Skeletal muscle tissue (tissue), 4 donors: ENCODE data around the gene PRR35. TPM values are rescaled to one million over a fixed set of nuclear protein-coding genes. Genes with fewer than 3 reads are reported as not detected.
"Not testable (repeated sequence)": the region's sequence is repeated elsewhere in the genome, so short reads cannot be mapped to it uniquely, and the experiment has no call there.

ENCODE experiments used
- H3K27ac ChIP-seq: one replicate; pipeline ENCODE4 v1.7.0; 2013; ENCODE audit warnings: mild to moderate bottlenecking, low read depth, low read length, inconsistent platforms
- H3K27me3 ChIP-seq, 3 donors: one replicate each; pipeline ENCODE4 v1.7.0; 2013; ENCODE audit warnings: low read length in 3 of 3; ENCODE audit not compliant: control insufficient read depth in 3 of 3, insufficient read depth in 3 of 3
- H3K36me3 ChIP-seq, 3 donors: one replicate each; pipeline ENCODE4 v1.7.0; 2013; ENCODE audit warnings: low read length in 3 of 3; ENCODE audit not compliant: control insufficient read depth in 3 of 3, insufficient read depth in 3 of 3
- H3K4me1 ChIP-seq, 3 donors: one replicate each; pipeline ENCODE4 v1.7.0; 2013; ENCODE audit warnings: low read length in 3 of 3, mild to moderate bottlenecking in 3 of 3; ENCODE audit not compliant: control insufficient read depth in 3 of 3, insufficient read depth in 3 of 3
- H3K4me3 ChIP-seq, 3 donors: one replicate each; pipeline ENCODE4 v1.7.0; 2013; ENCODE audit warnings: low read length in 3 of 3
- H3K9ac ChIP-seq, 3 donors: one replicate each; pipeline ENCODE4 v1.7.0; 2013; ENCODE audit warnings: low read length in 3 of 3, mild to moderate bottlenecking in 3 of 3, moderate library complexity in 2 of 3, low read depth in 1 of 3
- H3K9me3 ChIP-seq, 3 donors: one replicate each; pipeline ENCODE4 v1.7.0; 2013; ENCODE audit warnings: low read length in 3 of 3; ENCODE audit not compliant: control insufficient read depth in 3 of 3
- total RNA-seq: library from RNA; depleted of rRNA; stranded (reverse); fragments of >200 nt; gene quantifications from one replicate; pipeline ENCODE4 v1.2.3, GENCODE V29; 2014
- donor health status: Osteomylitis.

The PRR35 gene
- total RNA-seq, 1 donor from 2014 or later, result not detected

DNA sequence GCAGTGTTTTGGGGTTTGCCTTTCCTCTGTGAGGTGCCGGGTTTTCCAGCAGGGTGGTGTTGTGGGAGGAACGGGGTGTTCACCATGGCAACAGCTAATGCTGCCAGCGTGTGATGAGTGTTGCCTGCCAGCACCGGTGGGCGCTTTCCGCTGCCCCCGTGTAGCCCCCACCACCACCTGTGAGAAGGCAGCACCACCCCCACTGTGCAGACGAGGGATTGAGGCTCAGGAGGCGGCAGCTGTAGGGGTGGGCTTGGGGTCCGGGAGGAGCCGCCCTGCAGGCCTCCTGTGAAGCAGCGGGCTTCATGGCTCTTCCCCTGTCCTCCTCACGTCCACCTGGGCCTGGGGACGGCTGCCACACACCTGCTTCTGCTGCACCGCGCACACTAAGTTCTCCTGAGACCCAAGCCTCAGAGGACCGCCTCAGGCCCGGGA is 34.9 kb downstream of the PRR35 start:
- no peaks in the 10 kb centered on the region for H3K27me3 ChIP-seq
- no peak overlapping the region for H3K4me3 ChIP-seq
- H3K4me1 ChIP-seq, result peaks cover 54 to 67% (median 57%) of the 10 kb centered on the region in 3 donors
- peaks cover 7 to 12% (median 12%) of the 10 kb centered on the region in 3 donors for H3K36me3 ChIP-seq
- no peaks in the 10 kb centered on the region for H3K9me3 ChIP-seq
- no peak overlapping the region for H3K27ac ChIP-seq
- peak overlapping the region in 1 of 3 donors; percentile 45 for H3K9ac ChIP-seq

GRCh38 chr16:595942-596735 is 35.9 kb downstream of the PRR35 start:
- Histone ChIP-seq H3K4me3 (no peak overlapping the region), H3K9ac (peak overlapping the region in 1 of 3 donors; percentile 50), H3K4me1 (peaks cover 48 to 56% (median 50%) of the 10 kb centered on the region in 3 donors), H3K36me3 (peaks cover 6 to 17% (median 12%) of the 10 kb centered on the region in 3 donors), H3K27me3 (no peaks in the 10 kb centered on the region), H3K27ac (no peak overlapping the region), H3K9me3 (no peaks in the 10 kb centered on the region)

DNA sequence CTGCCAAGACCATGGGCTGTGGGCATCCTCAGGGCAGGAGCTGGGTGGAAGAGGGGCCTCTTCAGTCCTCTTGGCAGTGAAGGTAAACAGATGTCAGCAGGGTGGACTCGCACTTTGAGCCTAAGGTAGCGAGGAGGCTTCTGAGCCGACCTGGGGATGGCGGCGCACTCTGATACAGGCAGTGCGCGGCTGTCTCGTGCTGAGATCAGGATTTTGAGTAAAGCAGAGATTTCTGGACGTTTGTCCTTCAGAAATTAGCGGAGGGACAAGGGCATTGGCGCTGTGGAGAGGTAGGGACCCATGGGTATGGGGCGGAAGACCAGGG is 36.5 kb downstream of the PRR35 start:
- H3K9me3 ChIP-seq, result no peaks in the 10 kb centered on the region
- no peaks in the 10 kb centered on the region for H3K27me3 ChIP-seq
- H3K27ac ChIP-seq, result no peak overlapping the region
- no peak overlapping the region for H3K4me3 ChIP-seq
- H3K9ac ChIP-seq, result no peak overlapping the region
- peaks cover 6 to 17% (median 12%) of the 10 kb centered on the region in 3 donors for H3K36me3 ChIP-seq
- peaks cover 43 to 51% (median 48%) of the 10 kb centered on the region in 3 donors for H3K4me1 ChIP-seq

DNA sequence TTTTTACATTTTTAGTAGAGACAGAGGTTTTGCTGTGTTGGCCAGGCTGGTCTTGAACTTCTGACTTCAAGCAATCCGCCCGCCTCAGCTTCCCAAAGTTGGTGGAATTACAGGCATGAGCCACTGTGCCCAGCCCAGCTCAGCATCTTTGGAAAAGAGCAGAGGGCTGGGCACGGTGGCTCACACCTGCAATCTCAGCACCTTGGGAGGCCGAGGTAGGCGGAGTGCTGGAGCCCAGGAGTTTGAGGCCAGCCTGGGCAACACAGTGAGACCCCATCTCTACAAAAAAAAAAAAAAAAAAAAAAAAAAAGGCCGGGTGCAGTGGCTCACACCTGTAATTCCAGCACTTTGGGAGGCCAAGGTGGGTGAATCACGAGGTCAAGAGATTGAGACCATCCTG is 37.5 kb downstream of the PRR35 start:
- H3K4me3 ChIP-seq, H3K9me3 ChIP-seq, H3K27ac ChIP-seq, H3K9ac ChIP-seq, H3K27me3 ChIP-seq: not testable (repeated sequence)
- Histone ChIP-seq H3K36me3 (peaks cover 6 to 17% (median 12%) of the 10 kb centered on the region in 3 donors), H3K4me1 (peaks cover 34 to 42% (median 38%) of the 10 kb centered on the region in 3 donors)

GRCh38 chr16:598823-599739 is 38.9 kb downstream of the PRR35 start:
- Histone ChIP-seq H3K4me3 (no peak overlapping the region), H3K9ac (no peak overlapping the region), H3K9me3 (no peaks in the 10 kb centered on the region)

DNA sequence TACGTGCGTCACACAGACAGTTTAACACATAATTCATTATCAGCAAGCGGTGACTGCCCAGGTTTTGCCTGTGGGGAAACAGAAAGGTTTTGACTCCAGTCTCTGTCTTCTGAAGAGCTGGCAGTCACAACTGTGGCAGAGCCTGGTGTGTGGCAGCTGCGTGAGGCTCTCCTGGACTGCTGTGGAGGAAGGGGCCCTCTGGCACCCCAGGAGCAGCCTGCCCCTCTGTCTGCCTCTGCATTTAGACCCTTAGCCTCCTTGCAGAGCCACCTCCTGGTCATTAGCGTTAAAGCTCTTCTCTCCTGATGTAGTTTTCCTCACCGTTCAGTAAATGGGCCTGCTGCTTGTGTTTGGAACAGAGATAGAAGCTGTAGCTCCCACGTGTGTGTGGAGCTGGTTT is 40.6 kb downstream of the PRR35 start:
- Histone ChIP-seq H3K4me1 (peaks cover 6 to 17% (median 11%) of the 10 kb centered on the region in 3 donors), H3K9me3 (no peaks in the 10 kb centered on the region)

More at GRCh38 chr16:598823-599739, 38.9 kb downstream of the PRR35 start:
- Histone ChIP-seq H3K4me1 (peaks cover 20 to 28% (median 24%) of the 10 kb centered on the region in 3 donors), H3K27ac (no peak overlapping the region), H3K36me3 (peaks cover 6 to 17% (median 12%) of the 10 kb centered on the region in 3 donors), H3K27me3 (no peaks in the 10 kb centered on the region)

GRCh38 chr16:603933-604332 is 43.7 kb downstream of the PRR35 start:
- Histone ChIP-seq H3K4me3 (no peak overlapping the region), H3K9ac (no peak overlapping the region), H3K27me3 (no peaks in the 10 kb centered on the region), H3K9me3 (no peaks in the 10 kb centered on the region), H3K4me1 (peaks cover 0 to 7% (median 2%) of the 10 kb centered on the region in 3 donors), H3K27ac (no peak overlapping the region), H3K36me3 (peaks cover 4 to 10% (median 5%) of the 10 kb centered on the region in 3 donors)

More for the DNA sequence above, 40.6 kb downstream of the PRR35 start:
- peaks cover 4 to 17% (median 12%) of the 10 kb centered on the region in 3 donors for H3K36me3 ChIP-seq
- H3K9ac ChIP-seq, result no peak overlapping the region
- H3K27ac ChIP-seq, result no peak overlapping the region
- no peak overlapping the region for H3K4me3 ChIP-seq
- H3K27me3 ChIP-seq, result no peaks in the 10 kb centered on the region

GRCh38 chr16:606656-607307 is 46.6 kb downstream of the PRR35 start:
- no peak overlapping the region for H3K27ac ChIP-seq
- no peaks in the 10 kb centered on the region for H3K27me3 ChIP-seq
- peaks cover 11 to 14% (median 13%) of the 10 kb centered on the region in 3 donors for H3K4me1 ChIP-seq
- H3K9me3 ChIP-seq, result no peaks in the 10 kb centered on the region
- H3K36me3 ChIP-seq, result no peaks in the 10 kb centered on the region
- H3K9ac ChIP-seq, result no peak overlapping the region
- no peak overlapping the region for H3K4me3 ChIP-seq

DNA sequence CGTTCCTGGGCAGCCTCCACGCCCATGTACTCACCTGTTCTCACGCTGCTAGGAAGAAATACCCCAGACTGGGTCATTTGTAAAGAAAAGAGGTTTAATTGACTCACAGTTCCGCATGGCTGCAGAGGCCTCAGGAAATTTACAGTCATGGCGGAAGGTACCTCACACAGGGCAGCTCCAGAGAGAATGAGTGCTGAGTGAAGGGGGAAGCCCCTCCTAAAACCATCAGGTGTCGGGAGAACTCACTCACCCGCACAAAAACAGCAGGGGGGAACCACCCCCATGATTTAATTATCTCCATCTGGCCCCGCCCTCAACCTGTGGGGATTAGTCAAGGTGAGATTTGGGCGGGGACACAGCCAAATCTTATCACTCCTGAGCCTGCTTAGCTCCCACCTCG is 47.8 kb downstream of the PRR35 start:
- Histone ChIP-seq H3K27me3 (no peaks in the 10 kb centered on the region), H3K4me1 (peaks cover 11 to 14% (median 13%) of the 10 kb centered on the region in 3 donors), H3K9ac (no peak overlapping the region), H3K4me3 (no peak overlapping the region), H3K9me3 (no peaks in the 10 kb centered on the region), H3K27ac (no peak overlapping the region), H3K36me3 (no peaks in the 10 kb centered on the region)
